RWPE1 (cell line): Measurements from ENCODE around the gene YTHDF1.

Experiments used
- CTCF ChIA-PET: fragments of 350-600 bp; sonication (Branson Sonifier 250); formaldehyde crosslinking; extraction: SDS; loops from one replicate; lab custom pipeline; 2021; lab: Yijun Ruan, JAX
- POLR2A ChIA-PET: fragments of 400-600 bp; formaldehyde crosslinking; extraction: SDS; loops from one replicate; lab custom pipeline; 2020; ENCODE audit warnings: antibody characterized with exemption; ENCODE audit not compliant: low non-redundant PET; lab: Yijun Ruan, JAX
- DNase-seq: peaks from one replicate; pipeline ENCODE4 v3.0.0; 2012; ENCODE audit warnings: low spot score
- H3K27ac ChIP-seq: fragments of 450-650 bp; 2 replicates; pipeline ENCODE4 v1.5.1; 2017
- TF ChIP-seq, protein P1 (sequence below): fragments of 450-650 bp; conservative IDR thresholded peaks from 2 replicates; pipeline ENCODE4 v1.5.1; 2017; ENCODE audit warnings: low read depth, mild to moderate bottlenecking

Gene YTHDF1

GRCh38 chr20:63179687-63180568, 36.0 kb downstream of the YTHDF1 start:
- H3K27ac ChIP-seq, result no peak overlapping the region
- POLR2A ChIA-PET, result no interaction called here
- TF ChIP-seq, protein P1, sequence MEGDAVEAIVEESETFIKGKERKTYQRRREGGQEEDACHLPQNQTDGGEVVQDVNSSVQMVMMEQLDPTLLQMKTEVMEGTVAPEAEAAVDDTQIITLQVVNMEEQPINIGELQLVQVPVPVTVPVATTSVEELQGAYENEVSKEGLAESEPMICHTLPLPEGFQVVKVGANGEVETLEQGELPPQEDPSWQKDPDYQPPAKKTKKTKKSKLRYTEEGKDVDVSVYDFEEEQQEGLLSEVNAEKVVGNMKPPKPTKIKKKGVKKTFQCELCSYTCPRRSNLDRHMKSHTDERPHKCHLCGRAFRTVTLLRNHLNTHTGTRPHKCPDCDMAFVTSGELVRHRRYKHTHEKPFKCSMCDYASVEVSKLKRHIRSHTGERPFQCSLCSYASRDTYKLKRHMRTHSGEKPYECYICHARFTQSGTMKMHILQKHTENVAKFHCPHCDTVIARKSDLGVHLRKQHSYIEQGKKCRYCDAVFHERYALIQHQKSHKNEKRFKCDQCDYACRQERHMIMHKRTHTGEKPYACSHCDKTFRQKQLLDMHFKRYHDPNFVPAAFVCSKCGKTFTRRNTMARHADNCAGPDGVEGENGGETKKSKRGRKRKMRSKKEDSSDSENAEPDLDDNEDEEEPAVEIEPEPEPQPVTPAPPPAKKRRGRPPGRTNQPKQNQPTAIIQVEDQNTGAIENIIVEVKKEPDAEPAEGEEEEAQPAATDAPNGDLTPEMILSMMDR, result peak; percentile 41; the same call in 1 of the 2 replicates
- DNase-seq, result no peak
- CTCF ChIA-PET, result interaction anchor here (0.6 to 3.0 kb wide), 17 partner anchors 10 to 272 kb away, joined by 3 to 21 read pairs (median 3); no protein-coding TSS in a partner anchor

DNA sequence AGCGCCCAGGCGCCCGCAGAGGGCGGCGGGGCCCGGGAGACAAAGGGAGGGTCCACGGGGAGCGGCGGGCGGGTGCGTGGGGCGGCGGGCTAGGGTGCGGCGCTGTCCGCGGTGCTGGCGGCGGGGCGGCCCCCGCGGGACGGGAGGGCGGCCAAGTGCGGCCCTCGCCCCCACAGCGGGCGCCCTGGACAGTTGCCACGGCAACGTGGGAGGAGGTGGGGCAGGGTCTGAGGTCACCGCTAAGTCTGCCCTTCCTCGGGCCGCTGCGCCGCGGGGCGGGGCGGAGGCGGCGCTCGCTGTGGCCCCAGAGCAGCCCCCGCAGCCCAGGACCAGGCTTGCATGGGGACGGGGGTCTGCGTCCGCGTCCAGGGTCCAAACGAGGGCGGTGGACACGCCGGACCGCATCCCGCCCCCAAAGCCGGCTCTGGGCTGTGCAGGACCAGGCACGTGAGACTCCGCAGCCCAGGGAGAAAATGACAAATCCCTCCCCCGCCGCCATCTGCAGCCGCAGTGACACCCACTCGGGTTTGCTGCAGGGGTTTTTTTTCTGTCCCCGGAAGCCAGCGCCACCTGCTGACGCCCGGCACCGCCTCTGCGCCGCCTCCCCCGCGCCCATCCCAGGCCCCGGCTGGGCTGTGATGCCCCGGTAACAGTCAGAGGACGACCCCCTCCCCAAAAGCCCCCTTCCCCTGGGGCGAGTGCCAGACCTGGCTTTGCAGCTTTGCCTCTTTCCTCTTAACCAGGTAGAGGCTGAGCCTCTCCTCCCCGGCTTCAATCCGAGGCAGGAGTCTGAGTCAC, 36.8 kb downstream of the YTHDF1 start:
- ChIA-PET CTCF (interaction anchor here (0.6 to 3.0 kb wide), 13 partner anchors 11 to 206 kb away, joined by 3 to 21 read pairs (median 3); no protein-coding TSS in a partner anchor), POLR2A (no interaction called here)
- peak; percentile 65 for DNase-seq
- TF ChIP-seq, protein P1, result peak; percentile 78
- no peak overlapping the region for H3K27ac ChIP-seq

DNA sequence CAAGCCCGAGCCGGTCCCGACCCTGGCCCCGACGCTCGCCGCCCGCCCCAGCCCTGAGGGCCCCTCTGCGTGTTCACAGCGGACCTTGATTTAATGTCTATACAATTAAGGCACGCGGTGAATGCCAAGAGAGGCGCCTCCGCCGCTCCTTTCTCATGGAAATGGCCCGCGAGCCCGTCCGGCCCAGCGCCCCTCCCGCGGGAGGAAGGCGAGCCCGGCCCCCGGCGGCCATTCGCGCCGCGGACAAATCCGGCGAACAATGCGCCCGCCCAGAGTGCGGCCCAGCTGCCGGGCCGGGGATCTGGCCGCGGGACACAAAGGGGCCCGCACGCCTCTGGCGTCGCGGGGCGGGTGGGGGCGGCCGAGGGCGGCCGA, 37.5 kb downstream of the YTHDF1 start:
- CTCF ChIA-PET, result interaction anchor here (0.8 to 1.5 kb wide), 4 partner anchors 10 to 166 kb away, joined by 3 to 6 read pairs (median 4); no protein-coding TSS in a partner anchor
- no peak overlapping the region for H3K27ac ChIP-seq
- DNase-seq, result no peak
- TF ChIP-seq, protein P1, result no peak
- POLR2A ChIA-PET, result no interaction called here

GRCh38 chr20:63177785-63178445, 38.0 kb downstream of the YTHDF1 start:
- POLR2A ChIA-PET, result no interaction called here
- CTCF ChIA-PET, result interaction anchor here (0.7 to 1.5 kb wide), 5 partner anchors 10 to 225 kb away, joined by 3 to 6 read pairs (median 4); no protein-coding TSS in a partner anchor
- no peak for DNase-seq
- TF ChIP-seq, protein P1, result no peak
- no peak overlapping the region for H3K27ac ChIP-seq

- no peak for DNase-seq
- no peak overlapping the region for H3K27ac ChIP-seq
- CTCF ChIA-PET, result interaction anchor here (0.5 to 1.5 kb wide), 5 partner anchors 9 to 224 kb away, joined by 3 to 6 read pairs (median 3); no protein-coding TSS in a partner anchor
- TF ChIP-seq, protein P1, result no peak
- POLR2A ChIA-PET, result no interaction called here
Measured at GRCh38 chr20:63177134-63177784, 38.7 kb downstream of the YTHDF1 start.
